Right lobe of liver (tissue), 6 donors: ENCODE results near the gene MIA3. TPM values are rescaled to one million over a fixed set of nuclear protein-coding genes. Genes with fewer than 3 reads are reported as not detected.

ENCODE experiments used
- ATAC-seq, 4 donors: fragments of 200-7000 bp; cut with Tn5 transposase; one replicate each; pipeline ENCODE4 v1.9.1; 2020; ENCODE audit warnings: mild to moderate bottlenecking in 4 of 4, moderate library complexity in 4 of 4
- DNase-seq, 3 donors: peaks; one replicate each; pipeline ENCODE4 v3.0.0-alpha.2; 2020
- H3K27ac ChIP-seq, 3 donors: fragments of 200-600 bp; one replicate each; pipeline ENCODE4 v1.8.0; 2022
- H3K27me3 ChIP-seq, 2 donors: fragments of 200-600 bp; one replicate each; pipeline ENCODE4 v1.8.0; 2022
- H3K36me3 ChIP-seq, 4 donors: fragments of 200-600 bp; sonication (generic) in 1 of 4; one replicate each; pipeline versions ENCODE4 v1.5.1 to v1.8.0; 2017 to 2022; ENCODE audit warnings: control low read depth in 1 of 4
- H3K4me1 ChIP-seq, 4 donors: fragments of 200-600 bp; sonication (generic) in 1 of 4; one replicate each; pipeline versions ENCODE4 v1.5.1 to v1.8.0; 2017 to 2022; ENCODE audit warnings: control low read depth in 1 of 4
- H3K4me3 ChIP-seq, 3 donors: fragments of 200-600 bp; one replicate each; pipeline ENCODE4 v1.8.0; 2022
- H3K9me3 ChIP-seq, 4 donors: fragments of 200-600 bp; sonication (generic) in 1 of 4; one replicate each; pipeline versions ENCODE4 v1.5.1 to v1.8.0; 2017 to 2022; ENCODE audit warnings: control low read depth in 1 of 4
- CTCF ChIP-seq, 4 donors: fragments of 200-600 bp in 3 of 4; fragments of 450-650 bp in 1 of 4; IDR thresholded peaks; one replicate each; pipeline versions ENCODE4 v1.5.1 to v1.8.0; 2016 to 2022; ENCODE audit warnings: antibody characterized with exemption in 4 of 4, mild to moderate bottlenecking in 2 of 4
- POLR2A ChIP-seq: fragments of 450-650 bp; IDR thresholded peaks from one replicate; pipeline ENCODE4 v1.6.1; 2017; ENCODE audit warnings: antibody characterized with exemption, mild to moderate bottlenecking
- WGBS: methylation state at CpG from one replicate; pipeline ENCODE4 v1.1.6; 2018; ENCODE audit warnings: low coverage, low lambda C conversion rate; ENCODE audit not compliant: insufficient coverage; ENCODE audit errors: missing lambda C conversion rate; 5-methylcytosine and 5-hydroxymethylcytosine counted together
- intact Hi-C, 2 donors: fragments of 100-400 bp; cut with DNase I; formaldehyde crosslinking; loops; one replicate each; pipeline versions ENCODE4 v1.11.2 to v1.14.1; 2022
- total RNA-seq, 6 experiments: library from RNA; depleted of rRNA in 2 of 6; stranded (reverse); fragments of >200 nt in 2 of 6; fragmentation: NEBNext Ultra II Directional in 3 of 6; extraction: Animal tissue kit (Norgen Biotek cat#: 25700) in 3 of 6; gene quantifications; one replicate each; pipeline versions ENCODE4 v1.1.0 to v1.2.4, GENCODE V29; 2016 to 2023
- donor health status: DM: no; HTN: yes; CAD: no.
- donor health status: DM: no; HTN: no; CAD: no.
- donor health status: DM: no; HTN: no; CAD: no.
- donor health status: DM: no; HTN: yes; CAD: no.
- donor health status: DM: no; HTN: yes; CAD: no.

The MIA3 gene
- total RNA-seq, 6 experiments from 2014 or later = 40.6 to 89.6 (median 60.6) TPM

- no peak for ATAC-seq
- intact Hi-C loops = no loop called here
These were observed 34.8 kb downstream of the MIA3 start for GRCh38 chr1:222652676-222653075.

GRCh38 chr1:222653178-222653827 is 35.4 kb downstream of the MIA3 start:
- 60% methylated on average over 2 of the region's 2 CpGs for WGBS
- Histone ChIP-seq H3K9me3 (no peaks in the 10 kb centered on the region), H3K36me3 (peaks cover 10 to 82% (median 33%) of the 10 kb centered on the region in 4 donors), H3K27ac (no peak overlapping the region), H3K4me1 (peaks cover 0 to 10% (median 0%) of the 10 kb centered on the region in 4 donors), H3K4me3 (no peak overlapping the region), H3K27me3 (no peaks in the 10 kb centered on the region)
- TF ChIP-seq POLR2A = no peak
- no peak for TF ChIP-seq CTCF (IDR thresholded peaks at IDR 0.05)
- intact Hi-C loops = no loop called here
- no peak for ATAC-seq
- DNase-seq = no peak

More at GRCh38 chr1:222652676-222653075, 34.8 kb downstream of the MIA3 start:
- no peaks in the 10 kb centered on the region for H3K27me3 ChIP-seq
- no peaks in the 10 kb centered on the region for H3K9me3 ChIP-seq
- no peak overlapping the region for H3K27ac ChIP-seq
- H3K4me3 ChIP-seq = no peak overlapping the region
- TF ChIP-seq POLR2A (no peak), CTCF (IDR thresholded peaks at IDR 0.05) (no peak)
- WGBS = 92% methylated on average over 1 of the region's 1 CpG
- H3K36me3 ChIP-seq = peaks cover 10 to 85% (median 33%) of the 10 kb centered on the region in 4 donors
- peaks cover 0 to 8% (median 0%) of the 10 kb centered on the region in 4 donors for H3K4me1 ChIP-seq
- no peak for DNase-seq

- 33% methylated on average over 5 of the region's 5 CpGs for WGBS
- intact Hi-C loops = no loop called here
These were observed 37.0 kb downstream of the MIA3 start for GRCh38 chr1:222654849-222655248.

GRCh38 chr1:222656391-222657155 is 38.7 kb downstream of the MIA3 start:
- no peak for ATAC-seq
- H3K9me3 ChIP-seq = no peaks in the 10 kb centered on the region
- no peak for DNase-seq
- no peaks in the 10 kb centered on the region for H3K27me3 ChIP-seq
- WGBS = 96% methylated on average over 2 of the region's 2 CpGs
- H3K27ac ChIP-seq = no peak overlapping the region
- H3K36me3 ChIP-seq = peaks cover 9 to 84% (median 34%) of the 10 kb centered on the region in 4 donors
- peaks cover 0 to 10% (median 0%) of the 10 kb centered on the region in 4 donors for H3K4me1 ChIP-seq
- H3K4me3 ChIP-seq = no peak overlapping the region
- intact Hi-C loops = no loop called here
- TF ChIP-seq CTCF (IDR thresholded peaks at IDR 0.05) (no peak), POLR2A (no peak)

More at GRCh38 chr1:222654849-222655248, 37.0 kb downstream of the MIA3 start:
- Histone ChIP-seq H3K9me3 (no peaks in the 10 kb centered on the region), H3K27ac (no peak overlapping the region), H3K4me1 (peaks cover 0 to 10% (median 0%) of the 10 kb centered on the region in 4 donors), H3K4me3 (no peak overlapping the region), H3K36me3 (peaks cover 10 to 84% (median 33%) of the 10 kb centered on the region in 4 donors), H3K27me3 (no peaks in the 10 kb centered on the region)
- TF ChIP-seq POLR2A (no peak), CTCF (IDR thresholded peaks at IDR 0.05) (no peak)
- ATAC-seq (peak; percentile 73 to 88 (median 86)), DNase-seq (peak in 1 of 3 donors; percentile 55)
